22Rv1 (cell line): ENCODE data around the gene HIPK2.

Source experiments
- CTCF ChIP-seq: fragments of 450-650 bp; IDR thresholded peaks from 2 replicates; pipeline ENCODE4 v1.5.1; 2017; ENCODE audit warnings: mild to moderate bottlenecking
- ZFX ChIP-seq: fragments of 450-650 bp; IDR thresholded peaks from 2 replicates; pipeline ENCODE4 v1.6.1; 2017; ENCODE audit warnings: antibody characterized with exemption, borderline replicate concordance

DNA sequence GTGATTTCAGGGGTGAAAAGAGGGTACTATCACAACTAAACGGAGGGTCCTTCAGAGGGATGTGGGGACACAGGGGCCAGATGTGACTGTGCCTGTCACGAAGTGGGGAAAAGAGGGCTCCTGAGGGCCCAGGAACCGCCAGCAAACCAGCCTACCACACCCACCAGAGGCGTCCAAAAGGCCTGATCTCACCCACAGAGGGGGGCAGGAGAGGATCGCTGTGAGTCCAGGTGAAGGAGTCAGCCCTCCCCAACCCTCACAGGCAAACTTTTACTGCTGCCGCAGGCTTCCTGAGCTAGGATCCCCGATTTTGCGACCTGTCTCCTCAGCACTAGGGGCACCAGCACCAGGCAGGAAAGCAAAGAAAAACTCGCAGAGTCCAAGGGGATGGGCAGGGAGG lies 64.7 kb downstream of the HIPK2 start:
- TF ChIP-seq CTCF: no peak
- TF ChIP-seq ZFX: no peak
